Left hindlimb (tissue), 1 donor: ENCODE results near the gene GJD3.
A peak's percentile ranks its signal among the peaks of the same experiment; 100 is the strongest.

ENCODE experiments used
- DNase-seq: peaks from one replicate; pipeline ENCODE4 v3.0.0-alpha.2; 2018

The GJD3 gene

DNA sequence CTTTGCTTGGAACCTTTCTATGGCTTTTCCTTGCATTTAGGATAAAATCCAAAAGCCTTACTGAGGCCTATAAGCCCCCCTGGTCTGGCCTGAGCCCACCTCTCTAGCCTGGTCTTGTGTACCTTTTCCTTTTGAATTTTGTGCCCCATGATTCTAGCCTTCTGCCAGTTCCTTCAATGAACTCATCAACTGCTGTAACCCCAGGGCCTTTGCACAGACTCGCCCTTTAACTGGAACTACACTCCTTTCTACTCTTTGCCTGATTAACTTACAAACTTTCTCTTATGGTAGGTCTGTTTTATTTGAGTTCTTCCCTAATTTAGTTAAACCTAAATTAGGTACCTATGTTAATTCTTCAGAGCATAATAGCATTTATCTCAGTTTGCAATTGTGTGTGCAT is 24.2 kb downstream of the GJD3 start:
- DNase-seq: no peak

DNA sequence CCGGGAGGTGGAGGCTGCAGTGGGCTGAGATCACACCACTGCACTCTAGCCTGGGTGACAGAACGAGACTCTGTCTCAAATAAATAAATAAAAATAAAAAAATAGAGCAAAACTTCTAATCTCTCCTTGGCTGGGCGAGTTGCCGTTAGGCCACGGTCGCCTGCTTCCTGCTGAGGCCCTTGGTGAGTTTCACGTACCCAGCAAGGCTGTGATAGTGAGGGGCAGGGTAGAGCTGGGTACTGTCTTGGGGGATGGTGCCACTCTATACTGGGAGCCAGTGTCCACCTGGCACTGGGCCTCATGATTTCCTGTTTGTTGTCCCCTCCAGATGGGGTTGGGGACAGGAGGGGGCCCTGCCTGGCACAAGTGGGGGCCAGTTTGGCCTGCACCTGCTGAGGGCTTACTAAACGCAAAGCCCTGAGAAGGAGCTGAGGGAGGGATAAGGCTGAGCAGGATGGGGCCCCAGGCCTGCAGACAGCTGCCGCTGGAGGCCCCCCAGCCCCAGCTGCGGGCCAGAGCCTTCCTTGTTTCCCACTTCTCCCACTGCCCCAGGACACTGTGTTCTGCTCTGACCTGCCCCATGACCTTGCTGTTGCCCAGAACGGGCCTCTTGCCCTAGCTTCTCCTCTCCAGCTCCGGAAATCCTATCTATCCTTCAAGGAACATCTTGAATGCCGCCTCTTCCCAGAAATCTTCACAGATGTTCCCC is 25.4 kb downstream of the GJD3 start:
- DNase-seq: no peak

DNA sequence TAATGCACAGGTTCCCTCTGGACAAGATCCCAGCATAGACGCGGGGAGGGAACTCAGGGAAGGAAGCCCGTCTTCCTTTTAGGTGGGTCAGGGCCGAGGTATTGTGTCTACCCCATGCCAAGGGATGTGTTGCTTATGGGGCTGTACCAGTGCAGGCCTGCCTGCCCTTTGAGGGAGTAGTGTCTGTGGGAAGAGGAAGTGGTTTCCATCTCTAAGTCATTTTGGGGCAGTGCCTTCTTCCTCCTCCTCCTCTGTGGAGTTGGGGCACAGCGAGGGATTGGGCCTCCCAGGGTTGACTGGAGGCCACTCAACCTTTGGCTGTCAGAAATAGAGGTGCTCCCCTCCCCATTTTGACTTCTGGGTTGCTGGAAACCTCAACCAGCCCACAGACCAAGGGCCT is 26.5 kb downstream of the GJD3 start:
- no peak for DNase-seq

DNA sequence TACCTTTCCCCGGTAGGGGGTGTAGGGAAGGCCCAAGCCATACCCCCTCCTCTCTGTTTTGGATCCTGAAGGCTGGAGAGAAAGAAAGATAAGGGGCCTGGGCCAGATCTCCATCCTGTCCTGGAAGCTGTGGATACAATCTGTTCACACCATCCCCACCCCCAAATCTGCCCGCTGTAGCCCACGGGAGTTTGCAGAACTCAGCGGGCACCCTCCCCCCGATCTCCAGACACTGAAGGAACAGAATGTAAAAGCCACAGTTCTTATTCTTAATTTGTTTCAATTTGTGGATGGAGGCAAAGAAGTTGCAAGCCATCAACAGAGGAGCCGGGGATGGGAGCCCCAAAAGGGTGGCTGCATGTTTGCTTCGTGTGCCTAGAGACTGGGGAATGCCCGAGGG is 27.2 kb downstream of the GJD3 start:
- no peak for DNase-seq

DNA sequence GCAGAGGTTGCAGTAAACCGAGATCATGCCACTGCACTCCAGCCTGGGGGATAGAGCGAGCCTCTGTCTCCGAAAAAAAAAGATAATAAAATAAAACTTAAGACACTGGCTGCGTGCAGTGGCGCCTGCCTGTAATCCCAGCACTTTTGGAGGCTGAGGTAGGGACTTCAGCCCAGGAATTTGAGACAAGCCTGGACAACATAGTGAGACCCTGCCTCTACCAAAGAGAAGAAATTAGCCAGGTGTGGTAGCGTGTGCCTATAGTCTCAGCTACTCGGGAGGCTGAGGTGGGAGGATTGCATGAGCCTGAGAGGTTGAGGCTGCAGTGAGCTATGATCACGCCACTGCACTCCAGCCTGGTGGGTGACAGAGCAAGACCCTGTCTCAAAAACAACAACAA is 28.9 kb downstream of the GJD3 start:
- no peak for DNase-seq

DNA sequence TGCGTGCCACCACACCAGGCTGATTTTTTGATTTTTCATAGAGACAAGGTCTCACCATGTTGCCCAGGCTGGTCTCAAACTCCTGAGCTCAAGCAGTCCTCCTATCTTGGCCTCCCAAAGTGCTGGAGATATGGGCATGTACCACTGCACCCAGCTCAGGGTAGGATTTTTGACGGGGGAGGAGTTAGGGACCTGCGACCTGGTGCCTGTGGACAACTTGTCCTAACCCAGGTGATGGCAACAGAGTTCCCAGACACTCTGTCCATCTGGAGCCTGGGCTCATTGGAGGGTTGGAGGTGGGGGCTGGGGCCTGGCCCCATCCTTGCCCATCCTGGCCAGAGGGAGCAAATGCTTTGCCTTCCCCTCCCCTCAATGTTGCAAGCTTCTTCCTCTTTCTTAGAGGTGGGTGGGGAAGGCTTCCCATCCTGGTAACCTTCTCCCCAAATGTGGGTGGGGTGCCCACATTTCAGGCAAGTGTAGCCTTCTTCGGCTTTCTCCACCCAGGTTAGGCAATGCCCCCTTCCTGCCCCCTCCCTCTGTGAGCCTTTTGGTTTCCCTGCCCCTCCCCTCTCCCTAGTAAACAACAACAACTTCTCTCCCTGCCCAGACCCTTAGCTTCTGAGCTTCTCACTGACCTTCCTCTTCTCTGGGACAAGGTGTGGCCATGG is 30.6 kb downstream of the GJD3 start:
- DNase-seq: no peak

DNA sequence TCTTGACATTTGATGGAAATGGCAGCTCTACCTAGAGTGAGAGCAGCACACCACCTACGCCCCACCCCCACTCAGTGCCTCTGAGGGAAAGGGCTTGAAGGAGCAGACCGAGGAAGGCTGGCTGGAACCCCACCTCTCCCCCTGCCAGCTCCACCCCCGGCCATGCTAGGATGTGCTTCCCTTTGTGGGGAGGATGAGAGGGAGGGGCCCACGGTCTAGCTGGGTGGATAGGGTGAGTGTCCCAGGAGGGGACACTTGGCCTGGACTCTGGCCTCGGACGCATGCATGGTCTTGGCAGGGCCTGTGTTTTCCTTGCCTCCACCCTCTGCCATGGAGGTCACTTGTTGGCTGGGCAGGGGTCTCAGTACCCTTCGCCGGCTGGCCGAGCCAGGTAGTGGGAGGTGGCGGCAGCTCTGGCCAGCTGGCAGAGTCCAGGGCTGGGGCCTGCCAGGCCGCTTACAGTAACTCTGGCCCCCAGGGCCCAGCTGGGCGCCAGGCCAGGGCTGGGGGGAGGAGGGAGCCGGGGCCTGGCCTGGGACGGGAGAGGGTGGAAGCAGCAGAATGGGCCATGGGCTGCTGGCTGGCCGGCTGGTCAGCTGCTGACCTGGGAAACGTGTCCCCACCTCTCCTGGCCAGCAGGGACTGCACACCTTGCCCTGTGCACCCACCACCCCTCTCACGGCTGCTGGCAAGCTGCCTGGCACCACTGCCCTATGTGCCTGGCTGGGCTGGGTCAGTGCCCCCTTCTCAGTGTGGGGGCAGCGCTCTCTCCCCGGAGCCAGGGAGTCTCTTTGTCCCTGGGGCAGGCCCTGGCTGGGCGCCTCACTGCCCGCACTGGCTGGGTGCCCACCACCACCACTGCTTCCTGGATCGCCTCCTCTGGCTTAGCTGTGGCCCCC is 32.5 kb downstream of the GJD3 start:
- DNase-seq: peak; percentile 91

DNA sequence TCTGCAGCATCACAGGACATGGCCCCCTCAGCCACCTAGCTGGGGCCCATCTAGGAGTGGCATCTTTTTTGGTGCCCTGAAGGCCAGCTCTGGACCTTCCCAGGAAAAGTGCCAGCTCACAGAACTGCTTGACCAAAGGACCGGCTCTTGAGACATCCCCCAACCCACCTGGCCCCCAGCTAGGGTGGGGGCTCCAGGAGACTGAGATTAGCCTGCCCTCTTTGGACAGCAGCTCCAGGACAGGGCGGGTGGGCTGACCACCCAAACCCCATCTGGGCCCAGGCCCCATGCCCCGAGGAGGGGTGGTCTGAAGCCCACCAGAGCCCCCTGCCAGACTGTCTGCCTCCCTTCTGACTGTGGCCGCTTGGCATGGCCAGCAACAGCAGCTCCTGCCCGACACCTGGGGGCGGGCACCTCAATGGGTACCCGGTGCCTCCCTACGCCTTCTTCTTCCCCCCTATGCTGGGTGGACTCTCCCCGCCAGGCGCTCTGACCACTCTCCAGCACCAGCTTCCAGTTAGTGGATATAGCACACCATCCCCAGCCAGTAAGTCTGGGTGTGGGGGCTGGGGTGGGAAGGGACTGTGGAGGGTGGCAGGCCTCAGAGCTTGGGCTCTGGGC is 33.6 kb downstream of the GJD3 start:
- no peak for DNase-seq

DNA sequence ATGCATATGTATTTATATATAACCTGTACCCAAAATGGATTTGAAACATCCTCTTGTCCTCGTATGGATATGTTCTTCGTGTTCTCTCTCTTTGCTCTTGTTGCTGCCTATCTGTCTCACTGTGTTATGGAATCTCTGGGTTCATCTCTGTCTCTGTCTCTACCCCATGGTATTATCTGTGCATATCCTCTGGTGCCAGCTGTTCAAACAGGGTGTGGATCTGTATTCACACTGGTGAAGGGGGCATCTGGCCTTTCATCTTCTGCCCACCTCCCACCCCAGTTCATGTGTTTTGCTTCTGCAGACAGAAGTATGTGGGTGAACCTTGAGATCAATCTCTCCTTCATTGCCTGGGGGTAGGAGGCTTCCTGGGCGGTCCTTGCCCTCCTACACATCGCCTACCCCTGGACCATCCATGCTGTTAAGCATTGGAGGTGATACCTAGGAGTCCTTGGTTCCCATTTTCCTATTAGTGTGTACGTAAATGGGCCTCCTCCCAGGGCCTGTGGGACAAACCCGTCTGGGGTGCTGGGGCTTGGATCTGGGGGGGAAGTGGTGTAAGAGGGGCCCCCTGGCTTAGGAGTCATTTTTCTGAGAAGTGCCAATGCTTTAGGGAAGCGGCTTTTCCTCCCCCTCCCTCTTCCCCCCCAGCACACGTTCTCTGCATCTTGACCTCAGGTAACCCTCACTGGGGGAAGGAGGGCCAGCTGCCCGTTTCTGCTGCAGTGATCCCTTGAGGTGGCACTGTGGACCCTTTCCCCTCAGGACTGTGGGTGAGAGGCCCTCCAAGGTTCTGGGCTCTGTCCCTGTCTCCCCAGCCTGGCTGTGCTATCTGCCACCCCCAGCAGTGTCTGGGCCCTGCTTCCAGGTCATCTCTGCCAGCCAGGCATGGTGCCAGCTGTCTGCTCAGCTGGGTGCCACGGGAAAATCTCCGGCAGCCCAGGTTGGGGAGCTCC is 34.4 kb downstream of the GJD3 start:
- no peak for DNase-seq

DNA sequence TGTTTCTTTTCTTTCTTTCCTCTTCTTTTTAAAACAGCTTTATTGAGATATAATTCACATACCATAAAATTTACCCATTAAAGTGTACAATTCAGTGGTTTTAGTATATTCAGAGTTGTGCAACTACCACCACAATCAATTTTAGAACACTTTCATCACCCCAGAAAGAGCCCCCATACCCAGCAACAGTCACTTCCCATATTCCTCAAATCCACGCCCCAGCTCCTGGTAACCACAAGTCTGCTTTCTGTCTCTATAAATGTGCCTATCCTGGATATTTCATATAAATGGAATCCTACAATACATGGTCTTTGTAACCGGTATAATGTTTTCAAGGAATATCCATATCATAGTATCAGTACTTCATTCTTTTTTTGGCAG is 36.2 kb downstream of the GJD3 start:
- DNase-seq: no peak

DNA sequence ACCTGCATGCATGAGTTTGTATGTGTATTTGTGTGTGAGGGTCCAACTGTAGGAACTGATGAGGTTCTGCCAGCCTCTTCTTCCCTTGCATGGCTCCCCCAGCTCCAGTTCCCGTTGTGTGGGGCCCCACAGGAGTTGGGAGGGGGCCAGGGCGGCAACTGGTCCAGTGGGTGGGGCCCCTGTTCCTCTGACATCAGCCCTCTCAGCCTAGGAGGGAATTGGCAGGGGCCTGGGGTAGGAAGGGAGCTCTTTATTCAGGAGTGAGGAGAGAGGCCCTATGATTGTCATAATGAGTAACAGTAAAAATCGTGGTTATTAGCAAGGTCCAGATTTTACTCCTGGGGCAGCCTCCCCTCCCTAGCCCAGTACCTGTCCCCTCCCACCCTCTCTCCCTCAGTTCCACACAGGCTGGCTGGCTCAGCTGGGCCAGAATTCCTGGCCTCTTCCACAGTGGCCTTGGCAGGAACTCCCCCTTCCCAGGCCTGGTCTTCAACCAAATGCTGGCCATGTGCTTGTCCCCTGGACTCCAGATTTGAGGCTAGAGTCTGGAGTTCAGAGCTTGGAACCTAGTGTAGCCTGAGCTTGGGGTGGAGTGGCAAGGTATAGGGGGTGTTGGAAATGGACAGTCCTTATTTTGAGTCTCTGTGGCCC is 36.7 kb downstream of the GJD3 start:
- DNase-seq: peak; percentile 73

DNA sequence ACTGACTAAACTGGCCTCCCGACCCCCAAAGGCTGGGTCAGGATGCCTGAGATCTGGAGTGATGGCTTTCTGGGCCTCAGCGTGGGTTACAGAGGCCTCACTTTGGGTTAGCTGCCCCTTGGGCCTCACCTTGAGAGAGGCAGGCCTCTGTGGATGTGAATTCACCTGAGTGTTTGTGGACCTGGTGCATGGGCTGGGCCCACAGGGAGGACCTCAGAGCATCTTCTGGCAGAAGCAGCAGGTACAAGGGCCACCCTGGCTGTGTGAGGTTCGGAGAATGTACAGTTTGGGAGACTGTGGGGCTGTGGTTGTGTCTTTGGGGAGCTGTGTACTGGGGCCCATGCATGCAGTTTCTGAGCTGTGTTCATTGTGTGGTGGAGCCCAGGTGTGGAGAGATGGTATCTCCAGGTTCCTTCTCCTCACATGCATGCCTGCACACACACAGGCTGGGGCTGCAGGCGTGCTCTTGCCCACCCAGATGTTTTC is 37.2 kb downstream of the GJD3 start:
- no peak for DNase-seq

DNA sequence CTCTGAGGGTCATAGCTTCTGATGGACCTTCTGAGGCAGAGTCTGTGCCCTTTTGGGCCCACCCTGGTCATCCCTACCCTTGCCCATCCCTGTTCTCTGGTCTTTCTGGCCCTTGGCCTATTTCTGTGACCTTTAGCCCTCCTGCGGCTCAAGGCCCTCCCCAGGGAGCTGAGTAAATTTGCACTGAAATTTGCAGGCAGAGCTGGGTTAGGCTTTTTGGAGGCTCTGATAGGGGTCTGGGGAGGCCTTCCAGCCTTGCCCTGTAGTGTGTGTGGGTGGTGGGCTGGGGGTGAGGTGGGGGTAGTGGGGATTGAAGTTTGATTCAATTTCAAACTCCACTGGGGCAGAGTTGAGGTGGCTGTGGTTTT is 37.7 kb downstream of the GJD3 start:
- DNase-seq: no peak

DNA sequence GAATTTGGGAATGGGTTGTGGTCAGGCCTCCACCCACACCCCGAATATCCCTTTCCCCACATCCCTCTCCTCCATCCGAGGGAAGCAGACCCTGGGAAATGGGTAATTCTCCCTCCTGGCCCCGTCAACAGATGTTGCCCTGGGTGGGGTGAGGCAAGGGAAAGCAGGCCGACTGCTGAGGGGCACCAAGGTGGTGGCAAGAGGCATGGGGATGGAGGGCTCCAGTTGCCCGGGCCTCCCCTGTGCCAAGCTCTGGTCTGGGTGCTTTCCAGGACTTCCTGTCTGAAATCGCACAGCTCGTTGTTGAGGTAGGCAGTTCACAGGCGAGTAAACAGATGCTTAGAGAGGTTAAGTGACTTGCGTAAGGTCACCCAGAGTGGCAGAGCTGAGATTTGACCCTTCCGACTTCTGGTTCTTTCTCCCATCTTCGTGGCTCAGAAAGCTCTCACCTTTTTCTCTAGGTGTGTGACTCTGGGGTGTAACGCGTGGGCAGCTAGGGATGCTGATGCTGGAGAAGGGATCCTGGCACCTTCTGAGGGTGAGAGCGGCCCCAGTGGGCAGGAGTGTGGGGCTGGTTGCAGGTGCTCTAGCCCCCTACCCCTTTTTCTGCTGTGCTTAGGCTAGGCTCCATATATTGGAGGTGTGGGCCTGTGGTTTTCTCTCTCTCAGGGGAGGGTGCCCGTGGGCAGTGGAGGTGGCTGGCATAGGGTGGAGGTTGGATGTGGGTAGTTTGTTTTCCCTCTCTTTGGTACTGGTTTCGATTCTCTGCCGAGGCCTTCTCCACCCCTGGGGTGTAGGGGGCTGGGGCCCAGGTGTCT is 38.3 kb downstream of the GJD3 start:
- DNase-seq: peak; percentile 37

DNA sequence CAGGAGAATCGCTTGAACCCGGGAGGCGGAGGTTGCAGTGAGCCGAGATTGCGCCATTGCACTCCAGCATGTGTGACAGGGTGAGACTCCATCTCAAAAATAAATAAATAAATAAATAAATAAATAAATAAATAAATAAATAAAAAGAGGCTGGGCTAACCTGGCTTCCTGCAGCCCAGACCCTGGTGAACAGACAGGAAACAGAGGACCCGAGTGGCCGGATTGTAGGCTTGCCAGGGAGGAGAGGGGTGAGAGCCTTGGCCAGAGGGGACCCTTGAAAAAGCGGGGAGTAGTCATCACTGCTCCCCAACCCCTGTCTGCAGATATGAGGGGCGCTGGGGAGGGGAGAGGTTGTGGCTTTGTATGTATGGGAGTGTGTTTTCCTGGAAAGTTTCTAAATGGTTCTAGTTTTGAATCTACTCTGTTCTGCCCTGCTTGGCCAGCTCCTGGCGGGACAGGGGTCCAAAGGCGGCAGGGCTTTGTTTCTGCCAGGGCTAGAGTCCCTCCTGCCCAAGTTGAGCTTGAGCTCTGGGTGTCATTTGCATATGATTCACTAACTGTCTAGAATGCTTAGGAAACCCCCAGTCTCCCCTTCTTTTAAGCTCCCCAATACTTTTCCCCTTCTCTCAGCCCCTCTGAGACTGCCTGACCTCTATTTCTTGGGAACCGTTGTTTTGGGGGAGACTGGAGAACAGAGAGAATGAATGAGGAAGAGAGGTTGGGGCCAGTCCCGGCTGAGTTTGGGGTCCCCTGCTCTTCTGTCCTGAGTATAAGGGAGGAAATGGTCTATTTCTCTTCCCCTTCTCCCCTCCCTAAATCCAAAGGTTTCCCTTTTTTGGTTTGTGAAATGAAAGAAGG is 39.2 kb downstream of the GJD3 start:
- DNase-seq: peak; percentile 36

DNA sequence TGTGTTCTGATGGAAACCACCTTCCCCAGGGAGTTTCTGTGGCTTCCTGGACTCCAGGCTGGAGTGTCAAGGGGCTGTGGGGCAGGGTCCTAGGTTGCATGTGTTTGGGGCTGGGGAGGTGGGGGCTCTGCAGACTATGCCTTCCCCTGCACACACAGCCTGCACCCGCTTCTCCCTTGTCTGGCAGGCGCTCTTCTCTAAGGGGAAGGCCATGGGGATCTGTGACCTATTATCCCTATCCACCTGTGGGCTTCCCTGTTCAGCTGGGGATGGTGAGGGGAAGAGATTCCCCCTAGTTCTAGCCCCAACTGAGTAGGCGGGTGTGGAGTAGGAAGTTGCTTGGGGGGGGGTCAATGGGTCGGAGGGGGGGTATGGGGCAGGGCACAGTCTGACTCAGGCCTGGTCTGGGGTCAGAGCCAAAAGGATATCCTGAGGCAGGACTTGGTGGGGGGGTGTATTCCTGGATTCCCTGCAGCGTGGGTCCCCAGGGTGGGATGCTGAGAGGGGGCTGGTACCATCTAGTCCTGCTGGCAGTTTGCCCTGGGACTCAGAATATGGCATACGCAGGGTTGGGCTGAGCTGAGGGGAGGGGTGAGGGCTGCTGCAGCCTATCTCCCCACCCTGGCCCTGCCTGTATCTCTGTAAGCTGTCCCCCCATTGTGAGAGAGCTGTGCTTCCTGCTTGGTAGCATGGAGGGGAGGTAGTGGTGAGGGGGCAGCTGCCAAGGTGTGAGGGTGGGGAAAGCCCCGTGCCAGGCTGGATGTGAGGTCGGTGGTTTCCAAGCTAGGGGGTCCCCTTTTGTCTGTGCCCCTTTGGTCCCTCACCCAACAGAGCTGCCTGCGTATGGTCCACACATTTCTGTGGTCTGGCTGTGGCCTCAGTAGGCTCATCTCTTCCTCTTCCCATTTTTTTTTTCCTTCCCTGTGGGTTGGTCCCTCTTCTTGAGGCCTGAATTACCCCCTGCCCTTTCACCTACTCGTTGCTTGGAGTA is 40.9 kb downstream of the GJD3 start:
- DNase-seq: peak; percentile 76

DNA sequence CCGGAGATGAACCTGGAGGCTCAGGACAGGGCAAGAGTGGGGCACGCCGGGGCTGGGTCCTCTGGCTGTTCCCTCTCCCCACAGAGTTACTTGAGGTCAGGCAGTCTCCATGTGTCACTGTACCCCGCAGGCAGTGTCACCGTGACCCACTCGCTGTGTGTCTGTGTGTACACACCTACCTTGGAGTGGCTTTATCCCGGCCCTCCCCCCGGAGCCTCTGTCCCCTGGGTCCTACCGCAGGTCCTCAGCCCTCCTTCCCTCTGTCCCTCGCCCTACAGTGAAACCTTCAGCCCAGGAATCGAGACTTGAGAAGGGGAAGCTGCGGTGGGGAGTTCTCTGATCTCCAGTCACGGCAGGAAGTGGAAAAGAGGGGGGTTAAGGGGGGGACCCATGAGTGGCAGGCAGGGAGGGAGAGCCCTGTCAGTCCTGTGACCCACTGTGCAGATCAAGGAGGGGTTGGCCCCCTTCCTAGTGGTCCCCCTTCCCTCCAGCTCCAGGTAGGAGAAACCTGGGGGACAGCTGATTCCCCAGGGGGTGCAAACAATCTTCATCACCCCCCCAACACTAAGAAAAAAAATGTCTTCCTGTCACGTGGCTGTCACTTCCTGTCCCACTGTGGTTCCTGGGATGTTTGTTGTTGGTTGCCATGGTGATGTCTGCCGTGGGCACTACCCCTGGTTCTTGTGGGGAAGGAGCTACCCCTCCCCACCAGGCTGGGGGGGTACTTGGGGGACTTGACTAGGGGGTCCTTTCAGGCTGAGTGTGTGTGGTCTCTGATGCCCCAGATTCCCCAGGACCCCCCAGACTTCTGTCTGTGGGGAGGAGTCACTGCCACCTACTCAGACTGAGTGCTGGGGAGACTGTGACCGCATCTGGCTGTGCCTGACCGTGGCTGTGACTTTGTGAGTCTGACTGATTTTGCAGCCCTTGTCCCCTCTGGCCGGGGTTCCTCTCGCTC is 41.9 kb downstream of the GJD3 start:
- DNase-seq: peak; percentile 87
